ENCODE results near the gene TBC1D30.

GRCh38 chr12:64909124-64909523 lies 84.7 kb downstream of the TBC1D30 start:
- TF ChIP-seq CTCF (IDR thresholded peaks at IDR 0.05; ENCODE audit: insufficient read depth, low read depth, low read length) (no peak), EZH2 (IDR thresholded peaks at IDR 0.05; ENCODE audit: insufficient read depth, low read length) (no peak)

Measured in astrocyte (in vitro differentiated cells and primary cell).